IPS DF 19.7 (cell line): ENCODE measurements around the gene SPTB.
A peak's percentile ranks its signal among the peaks of the same experiment; 100 is the strongest.

Experiments
- DNase-seq: peaks from one replicate; pipeline ENCODE4 v3.0.0-alpha.2; 2013; ENCODE audit warnings: low read depth, low spot score

SPTB gene

DNA sequence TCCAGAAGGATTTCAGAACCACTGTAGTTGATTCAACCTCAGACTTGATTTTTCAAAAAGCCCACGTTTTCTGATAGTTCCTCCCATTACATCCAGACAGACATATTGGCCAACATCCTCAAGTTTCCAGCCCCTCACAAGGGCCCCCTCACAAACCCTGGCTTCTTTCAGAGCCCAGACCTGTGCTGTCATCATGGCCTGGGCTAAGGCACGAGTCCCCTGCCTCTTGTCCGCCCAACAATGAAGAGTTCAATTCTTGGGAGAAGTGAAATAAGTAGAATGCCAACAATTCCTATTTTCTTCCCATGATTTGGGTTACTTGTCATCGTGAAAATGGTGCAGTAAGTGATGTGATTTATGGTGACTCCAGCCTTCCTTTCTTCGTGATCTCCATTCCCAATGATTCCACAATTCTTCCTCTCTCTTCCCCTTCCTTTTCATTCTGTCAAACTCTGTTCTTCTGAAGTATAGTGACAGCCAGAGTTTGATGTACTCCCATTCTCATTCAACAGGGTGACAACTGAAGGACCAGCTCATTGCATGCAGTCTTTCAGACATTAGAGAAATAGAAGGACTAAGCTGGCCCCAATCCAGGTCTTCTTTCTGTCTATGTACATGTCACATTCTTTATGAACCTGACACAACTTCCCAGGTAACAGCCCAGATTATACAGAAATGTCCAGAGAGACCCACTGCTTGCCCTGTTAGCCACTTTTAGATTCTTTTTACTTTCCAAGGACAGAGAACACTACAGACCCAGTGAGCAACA, 29.2 kb downstream of the SPTB start:
- DNase-seq: no peak

DNA sequence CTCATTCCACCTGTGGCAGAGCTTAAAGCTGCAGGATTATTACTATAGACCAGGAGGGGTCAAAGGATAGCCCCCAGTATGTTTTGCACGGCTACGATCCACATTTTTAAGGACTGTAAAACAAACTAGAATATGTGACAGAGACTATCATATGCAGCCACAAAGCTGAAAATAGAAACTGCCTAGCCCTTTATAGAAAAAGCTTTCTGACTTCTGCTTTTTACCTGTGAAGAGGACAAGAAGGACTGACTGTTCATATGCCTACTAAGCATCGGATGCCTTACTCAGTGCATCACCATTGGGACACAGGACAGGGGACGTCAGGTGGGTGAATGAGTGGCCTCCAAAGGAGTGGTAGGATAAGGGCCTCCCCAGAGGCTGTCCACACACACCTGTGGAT, 29.8 kb downstream of the SPTB start:
- DNase-seq: no peak

DNA sequence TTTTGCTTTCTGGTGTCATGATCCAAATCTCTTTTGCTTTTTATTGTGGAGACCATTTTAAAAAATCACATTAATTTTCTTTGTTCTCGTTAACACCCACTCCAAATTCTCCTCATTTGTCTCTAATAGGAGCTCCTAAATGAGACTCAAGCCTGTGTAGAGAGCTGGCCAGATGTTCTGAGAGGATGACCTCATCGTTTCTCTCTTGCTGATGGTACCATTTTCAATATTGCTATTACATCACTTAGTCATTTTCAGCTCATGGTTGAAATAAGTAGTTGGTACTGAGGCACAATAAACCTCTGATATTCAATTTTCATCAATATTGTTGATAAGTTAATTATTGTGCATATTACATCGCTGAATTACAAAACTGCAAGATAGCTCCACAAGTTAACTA, 31.5 kb downstream of the SPTB start:
- no peak for DNase-seq

DNA sequence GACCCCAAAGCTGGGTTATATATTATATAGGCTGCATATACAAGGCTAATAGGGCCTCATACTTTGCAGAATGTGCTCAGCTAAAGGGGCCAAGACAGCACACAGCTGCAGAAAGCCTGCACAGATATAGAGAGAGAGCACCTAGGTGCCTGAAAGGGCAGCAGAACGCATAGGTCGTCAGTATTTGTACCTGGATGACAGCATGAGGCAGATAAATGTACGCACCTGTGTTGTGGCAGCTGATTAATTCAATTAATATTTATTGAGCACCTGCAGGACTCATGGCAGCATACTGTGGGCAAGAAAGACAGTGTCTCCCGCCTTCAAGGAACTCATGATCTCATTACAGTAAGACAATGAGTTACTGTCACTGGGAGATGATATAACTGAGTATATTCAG, 33.4 kb downstream of the SPTB start:
- DNase-seq: no peak

DNA sequence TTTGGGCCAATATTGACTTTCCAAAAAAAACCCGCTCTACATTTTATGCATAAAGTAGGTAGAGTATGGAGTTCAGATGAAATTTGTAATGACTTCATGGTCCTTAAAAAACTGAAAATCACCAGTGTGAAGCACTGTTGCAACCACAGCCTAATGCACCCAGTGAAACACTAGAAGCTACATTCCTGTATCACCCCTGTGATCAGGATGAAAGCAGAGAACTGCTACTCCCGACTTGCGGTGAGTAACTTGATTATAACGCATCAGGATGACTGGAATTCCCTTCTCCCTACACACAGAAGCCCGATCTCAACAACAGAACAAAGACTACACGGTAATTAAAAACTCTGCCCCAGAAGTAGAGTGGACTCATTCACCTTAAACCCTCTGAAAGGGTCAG, 33.8 kb downstream of the SPTB start:
- no peak for DNase-seq

DNA sequence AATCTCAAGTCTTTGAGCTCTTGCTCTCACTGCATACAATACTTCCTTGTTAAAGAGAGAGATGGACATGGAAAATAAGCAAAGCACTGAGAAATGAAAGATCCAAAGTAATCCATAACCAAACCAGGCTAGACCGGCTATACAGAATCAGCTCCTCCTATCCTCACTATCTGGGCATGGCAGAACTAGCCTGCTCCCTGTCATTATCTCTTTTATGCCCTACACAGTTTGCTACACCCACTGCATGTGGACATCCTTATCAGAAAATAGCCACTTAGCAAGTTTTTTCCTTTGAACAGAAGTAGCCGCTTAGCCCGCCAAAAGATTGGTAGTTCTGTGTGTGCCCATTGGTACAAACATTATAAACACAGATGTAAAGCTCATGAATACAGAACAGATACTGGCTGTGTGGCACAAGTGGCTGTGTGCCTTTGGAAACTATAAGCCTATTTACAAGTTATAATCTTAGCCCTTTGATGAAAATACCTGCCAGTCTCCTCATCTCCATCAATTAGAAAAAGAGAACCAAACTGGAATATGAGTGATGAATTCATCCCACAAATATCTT, 34.7 kb downstream of the SPTB start:
- no peak for DNase-seq

DNA sequence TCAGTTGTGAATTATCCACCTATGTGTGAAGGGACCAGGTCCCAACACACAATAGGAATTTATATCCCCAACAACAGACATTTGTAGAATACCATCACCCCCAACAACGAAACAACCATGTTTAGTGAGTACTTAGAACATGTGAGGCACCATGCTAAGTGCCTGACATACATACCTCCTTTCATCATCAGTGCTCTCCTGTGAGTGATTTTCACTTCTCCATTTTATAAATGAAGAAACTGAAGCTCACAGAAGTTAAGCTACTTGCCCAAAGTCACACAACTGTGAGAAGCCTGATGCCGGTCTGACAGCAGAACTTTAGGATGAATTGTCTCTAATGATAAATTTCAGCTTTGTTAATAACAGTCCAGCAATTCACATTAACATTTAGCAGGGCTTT, 35.4 kb downstream of the SPTB start:
- no peak for DNase-seq

DNA sequence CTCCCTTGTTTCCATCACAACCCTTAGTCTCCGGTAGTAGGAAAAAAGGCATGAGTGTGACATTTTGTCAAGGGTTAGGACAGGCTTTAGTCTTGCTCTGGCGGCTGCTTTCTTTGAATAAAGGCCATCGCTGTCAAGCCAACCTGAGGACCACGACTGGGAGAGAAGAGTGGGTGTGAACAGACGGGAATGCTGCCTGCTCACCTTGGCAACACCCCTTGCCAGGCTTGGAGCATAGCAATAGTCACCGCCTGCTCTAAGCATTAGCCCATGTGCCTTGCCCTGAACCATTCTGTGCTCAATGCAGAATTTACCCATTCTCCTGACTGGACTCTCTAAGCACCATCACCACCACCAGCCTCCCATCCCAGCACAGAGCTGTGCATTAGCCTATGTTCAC, 36.2 kb downstream of the SPTB start:
- DNase-seq: no peak

DNA sequence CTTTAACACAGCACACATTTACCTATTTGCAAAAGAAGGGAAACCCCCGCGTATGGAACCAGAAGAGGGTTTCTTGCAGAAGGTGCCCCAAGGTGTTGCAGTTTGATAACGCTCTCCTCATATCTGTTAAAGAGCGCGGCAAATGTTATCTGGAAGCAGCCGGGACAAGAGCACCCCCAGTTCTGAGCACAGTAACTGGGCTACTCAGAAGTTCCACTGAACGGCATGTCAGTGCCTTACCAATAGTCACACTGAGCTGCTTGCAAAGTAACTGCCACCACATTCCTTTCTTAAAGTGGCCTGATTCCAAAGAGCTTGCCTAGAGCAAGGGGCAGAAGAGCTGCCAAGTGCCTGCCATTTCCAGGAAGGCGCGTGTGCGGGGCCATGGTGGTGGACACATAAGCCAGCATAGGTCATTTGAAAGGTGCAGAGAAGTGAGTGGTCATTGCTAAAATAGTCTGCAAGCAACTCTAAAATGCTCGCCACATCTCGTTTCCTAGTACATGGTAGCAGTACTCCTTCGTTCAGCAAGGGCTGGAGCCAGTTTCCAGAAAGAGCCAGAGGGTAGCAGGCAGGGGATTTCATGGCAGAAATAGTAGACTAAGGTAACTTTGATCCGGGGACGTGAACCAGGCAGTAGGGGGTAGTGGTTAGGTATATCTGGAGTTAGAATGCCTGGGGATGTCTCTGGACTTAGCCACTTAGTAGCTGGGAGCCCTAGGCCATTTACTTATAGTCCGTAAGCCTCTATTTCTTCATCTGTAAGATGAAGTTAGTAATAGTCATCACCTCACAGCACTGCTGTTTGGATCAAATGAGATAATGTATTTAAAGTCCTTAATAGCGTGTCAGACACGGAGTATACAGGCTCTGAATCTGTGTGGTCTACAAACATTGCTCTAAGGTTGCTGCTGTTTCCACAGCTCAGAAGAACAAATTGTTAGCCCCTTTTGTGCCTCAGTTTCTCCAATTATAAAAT, 37.6 kb downstream of the SPTB start:
- DNase-seq: no peak

DNA sequence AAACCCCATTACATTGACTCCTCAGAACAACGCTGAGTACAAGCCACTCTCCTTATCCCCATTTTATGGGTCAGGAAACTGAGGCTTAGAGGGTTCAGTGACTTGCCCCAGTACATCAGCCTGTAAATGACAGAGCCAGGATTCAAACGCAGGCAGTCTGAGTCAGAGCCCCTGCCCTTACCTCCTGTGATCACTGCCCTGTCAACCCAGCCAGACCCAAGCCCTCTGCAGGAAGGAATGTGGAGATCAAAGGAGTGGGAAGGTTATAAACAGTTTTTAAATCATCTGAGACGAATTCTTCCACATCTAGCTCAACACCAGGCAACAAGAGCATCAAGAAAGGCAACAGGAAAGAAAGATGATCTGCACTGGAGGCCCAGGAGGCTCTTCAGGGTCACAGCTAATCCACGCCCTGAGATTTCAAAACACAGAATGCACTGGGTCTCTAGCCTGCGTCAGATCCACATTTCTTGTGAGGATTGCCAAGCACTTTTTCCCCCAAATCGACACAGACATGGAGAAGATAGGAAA, 38.5 kb downstream of the SPTB start:
- peak; percentile 56 for DNase-seq

DNA sequence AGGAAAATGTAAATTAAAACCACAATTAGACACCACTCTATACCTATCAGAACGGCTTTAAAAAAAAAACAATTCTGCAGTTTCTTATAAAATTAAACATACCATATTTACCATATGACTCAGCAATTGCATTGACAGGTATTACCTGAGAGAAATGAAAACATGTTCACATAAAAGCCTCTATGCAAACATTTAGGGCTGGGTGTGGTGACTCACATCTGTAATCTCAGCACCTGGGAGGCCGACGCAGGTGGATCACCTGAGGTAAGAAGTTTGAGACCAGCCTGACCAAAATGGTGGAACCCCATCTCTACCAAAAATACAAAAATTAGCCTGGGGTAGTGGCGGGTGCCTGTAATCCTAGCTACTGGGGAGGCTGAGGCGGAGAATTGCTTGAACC, 41.1 kb downstream of the SPTB start:
- DNase-seq: no peak

DNA sequence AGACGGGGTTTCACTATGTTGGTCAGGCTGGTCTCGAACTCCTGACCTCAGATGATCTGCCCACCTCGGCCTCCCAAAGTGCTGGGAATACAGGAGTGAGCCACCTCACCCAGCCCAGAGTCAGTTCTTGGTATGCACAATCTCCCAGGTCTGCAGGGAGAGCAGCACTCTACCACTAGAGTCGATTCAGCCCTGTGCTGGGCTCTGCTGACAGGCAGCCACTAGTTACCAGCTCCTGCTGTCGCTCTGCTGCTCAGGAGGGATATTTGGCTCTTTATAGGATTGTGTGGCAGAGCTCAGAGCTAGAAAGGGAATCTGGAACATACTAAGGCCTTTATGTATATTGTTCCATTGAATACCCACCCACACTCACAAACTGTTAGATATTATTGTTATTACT, 44.3 kb downstream of the SPTB start:
- DNase-seq: no peak

DNA sequence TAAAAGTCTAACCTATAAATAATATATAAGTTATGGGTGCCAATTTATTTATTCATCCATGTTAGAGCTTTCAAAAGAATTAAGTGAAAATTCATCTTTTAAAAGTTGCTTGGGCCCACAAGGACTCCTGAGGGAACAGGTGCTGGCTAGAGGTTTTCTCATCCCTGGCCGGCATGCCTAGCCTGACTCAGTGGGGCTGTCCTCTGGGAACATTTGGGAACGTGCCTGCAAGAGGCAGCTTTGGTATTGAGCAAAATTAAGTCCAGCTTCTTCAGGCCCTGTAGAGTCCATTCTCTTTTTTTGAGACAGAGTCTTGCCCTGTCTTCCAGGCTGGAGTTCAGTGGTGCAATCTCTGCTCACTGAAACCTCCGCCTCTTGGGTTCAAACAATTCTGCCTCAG, 44.7 kb downstream of the SPTB start:
- DNase-seq: no peak

DNA sequence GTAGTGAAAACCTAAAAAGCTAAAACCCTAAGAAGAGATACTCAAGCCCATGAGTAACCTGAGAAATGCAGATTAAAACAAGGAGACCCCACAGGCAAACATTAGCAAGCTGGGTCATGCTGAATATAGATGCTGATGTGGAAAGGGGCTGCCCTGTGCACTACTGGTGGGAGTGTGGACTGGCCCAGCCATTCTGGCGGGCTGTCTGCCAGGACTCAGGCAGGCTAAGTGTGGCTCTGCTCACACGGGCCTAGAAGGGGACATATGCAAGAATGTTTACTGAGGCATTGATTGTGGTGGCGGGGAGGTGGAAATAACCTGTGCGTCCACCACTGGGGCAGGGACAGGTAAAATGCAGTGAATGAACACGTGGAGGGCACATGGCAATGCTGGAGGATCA, 48.3 kb downstream of the SPTB start:
- DNase-seq: no peak

DNA sequence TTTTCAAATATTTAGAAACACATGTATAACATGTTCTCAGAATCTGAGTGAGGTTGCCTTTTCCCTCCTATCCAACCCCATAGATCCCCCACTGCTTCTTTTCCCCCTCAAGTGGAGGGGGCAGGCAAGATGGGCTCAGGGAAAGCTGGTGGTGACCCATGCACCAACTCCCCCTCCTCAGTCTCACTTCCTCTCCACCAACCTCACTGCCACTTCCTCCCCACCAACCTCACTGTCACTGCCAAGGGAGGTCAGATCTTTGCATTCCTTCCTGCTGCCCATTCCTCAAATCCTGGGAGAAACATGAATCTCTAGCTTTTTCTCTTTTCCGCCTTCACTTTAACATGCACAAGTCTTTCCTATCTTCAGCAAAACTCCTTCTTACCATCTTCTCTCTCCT, 48.7 kb downstream of the SPTB start:
- no peak for DNase-seq

DNA sequence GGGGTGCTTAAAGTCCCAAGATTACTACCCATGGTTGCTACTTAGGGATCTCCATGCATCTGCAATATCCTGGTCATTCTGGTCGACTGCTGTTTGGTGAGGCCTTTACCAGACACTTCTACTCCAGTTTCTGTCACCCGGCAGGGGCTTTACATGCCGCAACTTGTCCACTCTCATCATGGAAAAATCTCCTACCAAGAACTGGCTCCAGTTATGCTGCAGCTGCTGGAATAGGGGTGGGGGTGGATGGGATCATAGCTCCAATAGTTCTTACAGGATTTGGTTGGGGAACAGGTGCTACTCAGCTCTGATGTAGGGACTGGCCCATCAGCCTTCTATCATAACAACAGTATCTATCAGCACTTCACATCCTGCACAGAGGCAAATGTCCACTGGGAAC, 51.6 kb downstream of the SPTB start:
- no peak for DNase-seq

DNA sequence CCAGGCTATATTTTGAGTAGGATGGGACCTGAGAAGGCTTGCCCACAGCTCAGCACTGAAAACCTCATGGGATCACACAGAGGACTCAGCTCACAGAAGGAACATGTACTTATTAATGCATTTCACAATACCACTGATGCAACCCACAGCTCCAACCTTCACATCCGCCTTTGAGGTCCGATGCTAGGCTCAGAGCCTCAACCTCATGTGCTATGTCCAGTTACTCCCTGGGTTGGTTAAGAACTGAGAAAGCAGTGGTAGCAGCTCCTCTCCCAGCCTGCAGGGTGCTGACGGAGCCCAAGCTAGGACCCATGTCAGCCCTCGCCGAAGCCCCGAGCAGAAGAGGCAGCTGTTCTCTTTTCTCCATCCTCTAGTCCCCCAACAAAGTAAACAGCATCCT, 52.9 kb downstream of the SPTB start:
- no peak for DNase-seq

DNA sequence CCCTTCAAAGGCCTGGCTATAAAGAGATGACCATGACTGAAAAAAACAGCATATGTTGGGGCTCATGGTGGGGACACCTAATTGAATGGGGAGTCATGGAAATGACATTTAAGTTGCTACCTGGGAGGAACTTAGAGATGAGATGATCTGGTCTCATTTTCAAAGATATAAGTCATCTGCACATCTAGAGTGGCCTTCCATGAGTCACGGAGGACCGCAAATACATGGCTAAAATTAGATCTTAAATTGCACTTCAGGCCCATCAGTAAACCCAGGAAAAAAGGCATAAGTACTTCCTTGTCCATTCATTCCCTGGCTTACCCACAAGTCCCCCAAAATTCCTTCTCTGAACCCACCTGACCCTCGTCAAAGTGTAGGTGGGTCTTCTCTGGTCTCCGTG, 53.4 kb downstream of the SPTB start:
- no peak for DNase-seq

DNA sequence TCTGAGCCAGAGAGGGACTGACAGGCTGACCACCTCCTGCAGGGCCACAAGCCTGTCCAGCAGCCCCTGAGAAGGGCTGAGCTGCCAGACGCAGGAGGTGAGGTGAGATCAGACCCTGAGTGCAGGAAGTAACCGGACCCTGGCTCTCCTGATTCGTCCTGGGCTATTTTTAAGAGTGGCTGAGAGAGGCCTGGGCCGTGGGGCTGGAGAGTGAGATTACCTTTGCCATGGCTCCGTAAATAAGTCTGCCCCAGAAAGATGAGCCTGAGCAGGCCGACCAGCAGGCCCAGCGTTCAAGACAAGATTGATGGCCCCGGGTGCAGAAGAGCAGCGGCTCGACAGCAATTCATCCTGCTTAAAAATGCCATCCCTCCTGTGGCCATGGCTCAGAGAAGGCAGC, 54.2 kb downstream of the SPTB start:
- no peak for DNase-seq

DNA sequence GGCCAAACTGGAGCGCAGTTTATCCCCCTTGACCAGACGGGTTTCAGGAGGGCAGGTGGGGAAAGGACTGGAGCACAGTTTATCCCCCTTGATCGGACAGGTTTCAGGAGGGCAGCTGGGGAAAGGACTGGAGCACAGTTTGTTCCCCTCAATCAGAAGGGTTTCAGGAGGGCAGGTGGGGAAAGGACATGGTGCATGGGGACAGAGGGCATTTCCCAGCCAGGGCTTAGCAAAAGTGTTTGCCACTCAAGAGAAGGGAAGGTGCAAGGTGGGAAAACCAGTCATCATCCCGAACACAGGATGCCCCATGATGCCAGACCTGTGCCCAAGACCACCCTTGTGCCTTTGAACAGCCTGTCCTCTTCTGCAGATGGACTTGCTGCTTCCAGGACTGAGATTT, 54.7 kb downstream of the SPTB start:
- DNase-seq: no peak

DNA sequence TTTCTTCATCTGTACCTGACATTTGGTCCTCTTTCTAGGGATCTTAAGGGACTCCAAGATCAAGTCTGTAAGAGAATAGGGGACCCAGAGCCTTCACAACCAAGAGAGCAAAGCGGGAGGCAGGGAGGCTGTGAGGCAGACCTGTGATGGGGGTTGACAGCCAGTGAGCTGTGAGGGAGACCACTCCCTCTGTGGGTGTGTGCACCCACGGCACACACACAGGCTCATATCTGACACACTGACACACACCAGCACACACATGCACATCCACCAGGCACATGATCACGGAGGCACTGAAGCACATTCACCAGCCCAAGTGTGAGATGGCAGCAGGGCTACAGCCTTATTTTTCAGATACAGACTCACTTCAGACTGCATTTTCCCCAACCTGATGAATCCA, 55.2 kb downstream of the SPTB start:
- DNase-seq: no peak

DNA sequence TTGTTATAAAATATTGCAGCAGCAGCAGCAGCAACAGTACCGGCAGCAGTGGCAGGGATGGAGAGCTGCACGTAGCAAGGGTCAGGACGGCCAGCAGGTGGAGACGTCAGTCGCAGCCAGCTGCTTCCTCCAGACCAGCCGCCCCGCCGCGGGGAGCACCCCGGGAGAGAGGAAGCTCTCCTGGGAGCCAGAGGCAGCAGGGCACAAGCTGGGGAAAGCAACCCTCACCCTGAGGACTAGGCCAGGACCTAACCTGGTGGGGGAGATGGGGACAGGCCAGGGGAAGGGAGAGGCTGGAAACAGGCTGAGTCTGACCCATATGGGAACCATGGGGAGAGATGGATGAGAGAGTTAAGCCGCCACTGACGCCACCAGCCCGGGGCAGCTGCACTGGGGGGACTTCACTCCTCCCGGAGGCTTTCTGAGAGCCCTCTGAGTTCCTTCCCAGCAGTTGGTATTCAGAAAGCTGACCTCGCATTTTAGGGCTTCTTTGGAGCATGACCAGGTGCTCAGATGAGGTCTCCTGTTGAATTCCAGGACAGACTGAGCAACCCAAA, 56.3 kb downstream of the SPTB start:
- no peak for DNase-seq
